D721Med (cell line): ENCODE results near the gene LACC1.

ENCODE experiments used
- DNase-seq: peaks from one replicate; pipeline ENCODE4 v3.0.0; 2011; ENCODE audit warnings: low spot score; ENCODE audit not compliant: insufficient read length
- FAIRE-seq: peaks from 2 replicates; lab custom pipeline; 2011; peaks lifted over from hg19 to GRCh38; lab: Jason Lieb, UNC
- TF ChIP-seq, protein P1 (sequence below): IDR thresholded peaks from 2 replicates; pipeline ENCODE4 v1.5.1; 2012; ENCODE audit warnings: mild to moderate bottlenecking, control low read depth; ENCODE audit not compliant: insufficient read depth; ENCODE audit errors: missing control alignments

LACC1 gene

DNA sequence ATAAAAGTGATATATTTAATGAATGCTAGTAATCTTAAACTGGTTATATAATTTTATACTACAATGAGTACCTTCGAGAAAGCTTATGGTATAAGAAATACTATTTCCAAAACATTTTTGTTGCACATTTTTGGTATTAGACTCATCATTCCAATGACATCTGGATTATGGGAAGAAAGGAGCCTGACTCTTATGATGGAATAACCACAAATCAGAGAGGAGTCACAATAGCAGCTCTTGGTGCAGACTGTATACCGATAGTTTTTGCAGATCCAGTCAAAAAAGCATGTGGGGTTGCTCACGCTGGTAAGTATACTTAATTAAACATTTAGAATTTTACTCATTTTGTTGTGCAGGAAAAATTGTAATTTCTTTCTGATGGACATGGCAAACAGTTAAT, 3.9 kb downstream of the LACC1 start:
- DNase-seq (no peak), FAIRE-seq (no peak)
- TF ChIP-seq, protein P1, sequence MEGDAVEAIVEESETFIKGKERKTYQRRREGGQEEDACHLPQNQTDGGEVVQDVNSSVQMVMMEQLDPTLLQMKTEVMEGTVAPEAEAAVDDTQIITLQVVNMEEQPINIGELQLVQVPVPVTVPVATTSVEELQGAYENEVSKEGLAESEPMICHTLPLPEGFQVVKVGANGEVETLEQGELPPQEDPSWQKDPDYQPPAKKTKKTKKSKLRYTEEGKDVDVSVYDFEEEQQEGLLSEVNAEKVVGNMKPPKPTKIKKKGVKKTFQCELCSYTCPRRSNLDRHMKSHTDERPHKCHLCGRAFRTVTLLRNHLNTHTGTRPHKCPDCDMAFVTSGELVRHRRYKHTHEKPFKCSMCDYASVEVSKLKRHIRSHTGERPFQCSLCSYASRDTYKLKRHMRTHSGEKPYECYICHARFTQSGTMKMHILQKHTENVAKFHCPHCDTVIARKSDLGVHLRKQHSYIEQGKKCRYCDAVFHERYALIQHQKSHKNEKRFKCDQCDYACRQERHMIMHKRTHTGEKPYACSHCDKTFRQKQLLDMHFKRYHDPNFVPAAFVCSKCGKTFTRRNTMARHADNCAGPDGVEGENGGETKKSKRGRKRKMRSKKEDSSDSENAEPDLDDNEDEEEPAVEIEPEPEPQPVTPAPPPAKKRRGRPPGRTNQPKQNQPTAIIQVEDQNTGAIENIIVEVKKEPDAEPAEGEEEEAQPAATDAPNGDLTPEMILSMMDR, result no peak

DNA sequence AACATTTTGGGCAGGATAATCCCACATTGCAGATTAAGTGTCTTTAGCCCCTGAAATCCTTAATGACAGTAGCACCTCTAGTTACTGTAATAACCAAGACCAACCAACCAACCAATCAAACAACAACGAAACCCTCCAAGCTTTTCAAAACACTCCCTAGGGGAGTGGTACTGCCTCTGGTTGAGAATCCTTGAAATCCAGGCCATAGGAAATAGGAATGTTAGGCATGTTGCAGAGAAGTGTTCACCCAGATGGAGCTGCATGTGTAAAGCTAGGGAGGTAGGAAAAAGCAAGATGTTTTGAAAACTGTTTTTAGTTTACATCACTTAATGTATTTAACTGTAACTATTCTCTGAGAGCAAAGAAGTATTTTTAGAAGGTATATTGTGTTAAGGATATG, 4.5 kb downstream of the LACC1 start:
- TF ChIP-seq, protein P1, result no peak
- no peak for FAIRE-seq
- no peak for DNase-seq

DNA sequence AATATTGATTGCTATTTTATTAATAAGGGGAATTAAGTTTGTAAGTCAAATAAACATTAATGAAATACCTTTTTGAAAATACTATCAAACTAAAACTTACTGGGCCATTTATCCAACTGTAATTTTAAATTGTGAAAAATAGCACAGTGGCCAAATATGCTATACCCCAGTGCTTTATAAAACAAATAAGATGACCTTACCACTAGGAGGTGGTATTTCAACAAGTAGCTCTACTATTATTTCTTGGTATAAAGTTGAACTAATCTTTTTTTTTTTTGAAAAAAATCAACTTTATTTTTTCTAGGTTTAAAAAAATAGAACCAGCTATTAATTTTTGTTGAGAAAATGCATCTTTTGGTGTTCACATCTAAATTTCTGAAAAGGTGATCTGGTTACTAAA, 14.7 kb downstream of the LACC1 start:
- no peak for FAIRE-seq
- no peak for DNase-seq

DNA sequence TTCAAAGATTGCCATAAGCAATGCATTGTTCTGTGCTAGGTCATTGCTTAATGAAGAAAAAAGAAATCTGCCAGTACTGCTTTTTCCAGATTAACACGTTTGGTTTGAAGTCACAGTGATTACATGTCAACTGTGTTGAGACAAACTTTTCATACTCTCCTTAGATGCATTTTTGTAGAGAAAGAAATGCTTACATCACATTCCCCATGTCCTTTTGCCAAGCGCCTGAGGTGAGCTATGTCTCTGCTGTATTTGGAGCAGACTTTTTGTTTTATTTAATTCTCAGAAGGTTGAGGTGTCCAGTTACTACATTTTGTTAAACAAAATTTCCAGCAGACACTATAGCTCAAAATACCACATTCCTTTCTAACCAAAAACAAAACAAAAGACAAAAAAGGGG, 16.2 kb downstream of the LACC1 start:
- TF ChIP-seq, protein P1, result no peak
- DNase-seq (no peak), FAIRE-seq (no peak)

More for the DNA sequence above, 14.7 kb downstream of the LACC1 start:
- TF ChIP-seq, protein P1, result no peak

DNA sequence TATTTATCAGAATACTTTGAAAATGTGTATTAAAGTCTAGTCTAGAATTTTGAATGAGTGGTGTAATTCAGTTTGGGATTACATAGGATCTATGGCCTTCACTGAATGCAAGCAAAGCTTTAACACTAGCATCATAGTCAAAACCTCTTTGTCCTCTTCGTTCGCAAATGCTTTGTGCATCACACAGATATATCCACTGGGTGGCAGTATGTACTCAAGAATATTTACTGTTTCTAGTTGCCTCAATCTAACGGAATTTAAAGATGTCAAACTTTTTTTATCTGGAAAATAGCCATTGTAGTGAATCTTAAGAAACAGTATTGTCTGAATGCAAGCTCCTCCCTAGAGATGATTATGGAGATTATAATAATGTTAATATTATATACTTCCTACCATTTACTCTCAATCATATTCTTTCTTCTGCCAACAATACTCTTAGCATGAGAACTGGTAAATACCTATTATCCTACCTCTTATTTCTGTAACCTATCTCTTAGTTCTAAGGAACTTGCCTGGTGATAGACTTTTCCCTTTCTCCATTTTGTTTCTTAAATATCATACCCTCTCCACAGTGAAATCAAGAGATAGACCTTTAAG, 25.8 kb downstream of the LACC1 start:
- FAIRE-seq (peak; percentile 94), DNase-seq (no peak)
- TF ChIP-seq, protein P1, result peak; percentile 90

DNA sequence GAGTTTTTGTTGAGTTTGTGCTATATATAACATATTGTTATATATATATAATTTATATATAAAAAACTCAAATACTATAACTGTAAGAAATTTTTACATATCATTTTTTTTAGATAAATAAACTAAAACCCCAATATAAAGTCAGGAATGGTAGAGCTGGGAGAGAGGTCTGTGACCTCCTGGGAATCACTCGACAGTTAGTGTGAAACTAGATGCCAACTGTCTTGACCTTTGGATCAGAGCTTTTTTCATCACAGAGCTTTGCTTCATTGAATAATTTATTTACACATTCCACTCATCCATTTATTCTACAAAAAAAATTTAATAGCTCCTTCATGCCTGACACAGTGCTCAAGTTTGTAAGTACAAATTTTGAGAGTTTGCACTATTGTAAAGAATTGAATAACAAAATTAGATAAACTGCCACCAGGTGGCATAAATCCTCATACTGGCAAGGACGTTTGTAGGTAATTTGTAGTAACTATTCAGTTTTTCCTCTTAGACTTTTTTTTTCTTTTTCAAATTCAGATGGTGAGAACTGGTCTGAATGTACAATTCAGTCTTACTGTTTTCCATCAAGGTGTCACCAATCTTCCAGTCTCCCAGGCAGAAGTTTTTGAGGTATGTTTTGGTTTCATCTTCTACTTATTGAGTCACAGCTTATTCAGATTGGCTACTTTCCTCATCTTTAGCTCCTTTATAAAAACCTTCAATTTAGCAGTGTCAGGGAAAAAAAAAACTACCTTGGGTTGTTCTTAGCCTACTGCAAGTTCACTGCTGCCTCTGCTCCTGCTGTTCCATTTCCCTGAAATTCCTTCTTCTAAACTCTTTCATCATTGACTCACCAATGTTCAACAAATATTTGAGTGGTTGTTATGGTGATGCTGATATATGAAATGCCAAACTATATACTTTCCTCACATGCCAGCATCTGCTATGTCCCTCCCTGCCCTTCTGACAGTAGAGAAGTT, 28.7 kb downstream of the LACC1 start:
- TF ChIP-seq, protein P1, result peak; percentile 44
- DNase-seq, result no peak
- FAIRE-seq, result no peak
